ENCODE measurements around the gene BCL2L1. TPM values are rescaled to one million over a fixed set of nuclear protein-coding genes. Genes with fewer than 3 reads are reported as not detected.

The BCL2L1 gene
- polyA plus RNA-seq, 1 of the 3 experiments (the other 2 are of a cell fraction) = 99.9 TPM

DNA sequence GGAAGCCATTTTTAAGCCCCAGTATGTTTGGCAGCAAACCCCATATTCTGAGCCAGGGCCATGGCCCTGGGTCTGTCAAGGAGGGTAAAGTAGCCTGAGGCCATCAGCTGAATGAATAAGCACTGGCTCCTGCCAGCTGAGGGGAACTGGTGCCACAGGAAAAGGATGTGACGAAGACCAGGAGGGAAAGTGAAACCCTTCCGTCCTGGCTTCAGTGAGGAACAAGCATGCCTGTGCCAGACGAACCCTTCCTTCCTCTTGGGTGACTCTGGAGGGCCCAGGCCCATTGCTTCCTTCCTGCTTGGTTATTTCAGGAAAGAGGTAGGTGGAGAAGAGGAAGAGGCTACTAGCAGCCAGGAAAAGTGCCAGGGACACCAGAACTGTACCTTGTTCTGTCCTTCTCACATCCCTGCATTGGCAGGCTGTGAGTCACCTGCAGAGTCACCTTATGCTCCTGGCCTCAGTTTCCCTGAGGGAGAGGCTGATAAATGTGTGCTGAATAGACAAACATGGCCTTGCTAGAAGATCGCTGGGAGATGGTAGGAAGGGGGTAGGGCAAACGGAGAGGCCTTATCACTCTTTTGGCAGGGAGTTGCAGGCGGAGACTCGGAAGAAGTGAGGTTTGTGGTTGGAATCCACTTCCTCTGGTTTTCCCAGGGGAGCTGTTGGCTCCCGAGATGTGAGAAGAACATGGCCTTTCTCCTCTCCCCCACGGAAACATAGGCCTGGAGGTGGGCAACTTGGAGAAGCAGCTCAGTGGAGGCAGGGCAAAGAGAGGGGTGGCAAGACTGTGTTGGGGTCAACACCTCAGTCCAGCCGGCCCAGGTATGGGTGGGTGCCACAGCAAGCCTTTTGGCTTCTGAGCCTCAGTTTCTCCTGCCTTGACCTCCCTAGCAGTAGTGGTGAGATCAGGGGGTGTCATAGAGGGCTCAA is 47.5 kb downstream of the BCL2L1 start:
- Histone ChIP-seq H3K4me1 (ENCODE audit: control insufficient read depth in 1 of 2, insufficient read depth in 2 of 2, low read depth in 1 of 2, low read length in 1 of 2) (peaks cover 52 to 56% of the 10 kb centered on the region in 2 experiments; a peak in 3 of 4 replicates), H3K79me2 (ENCODE audit: insufficient read depth) (peaks cover 98% of the 10 kb centered on the region), H2AFZ (ENCODE audit: low read depth) (no peak overlapping the region), H3K4me2 (peak overlapping the region; percentile 48; the same call in 1 of the 2 replicates), H3K27me3 (ENCODE audit: insufficient read depth) (no peaks in the 10 kb centered on the region), H4K20me1 (ENCODE audit: insufficient read depth) (no peaks in the 10 kb centered on the region; the same call in 1 of the 2 replicates), H3K36me3 (replicated peaks in 1 of 2; ENCODE audit: control insufficient read depth in 1 of 2, insufficient read depth in 2 of 2, low read length in 1 of 2) (peaks cover 7 to 39% of the 10 kb centered on the region in 2 experiments), H3K4me3 (ENCODE audit: low read depth in 2 of 2, low read length in 1 of 2) (no peak overlapping the region), H3K9ac (0 out of 2 replicates have a peak overlapping the region, but pooled peaks have one; percentile 9), H3F3A (replicated peaks; ENCODE audit: insufficient read depth) (peaks cover 11% of the 10 kb centered on the region), H3K27ac (ENCODE audit: low read depth in 2 of 2, low read length in 1 of 2) (peak overlapping the region; percentile 25 to 78; a peak in 3 of 4 replicates), H3K9me3 (no peaks in the 10 kb centered on the region), H3K9me2 (no peaks in the 10 kb centered on the region)
- CTCF ChIA-PET = interaction anchor here (1.3 to 4.5 kb wide), 4 partner anchors 10 to 62 kb away, joined by 3 to 19 read pairs (median 12); no protein-coding TSS in a partner anchor
- POLR2A ChIA-PET = no interaction called here
- TF ChIP-seq RAD21 (IDR thresholded peaks at IDR 0.05; ENCODE audit: low read length) = no peak
- TF ChIP-seq RCOR1 (IDR thresholded peaks at IDR 0.05; ENCODE audit: low read length) = no peak
- TF ChIP-seq RFX5 (IDR thresholded peaks at IDR 0.05; ENCODE audit: low read length) = no peak
- TF ChIP-seq GABPA (IDR thresholded peaks at IDR 0.05; ENCODE audit: low read depth) = peak; percentile 69
- TF ChIP-seq, protein P1, sequence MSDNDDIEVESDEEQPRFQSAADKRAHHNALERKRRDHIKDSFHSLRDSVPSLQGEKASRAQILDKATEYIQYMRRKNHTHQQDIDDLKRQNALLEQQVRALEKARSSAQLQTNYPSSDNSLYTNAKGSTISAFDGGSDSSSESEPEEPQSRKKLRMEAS (IDR thresholded peaks at IDR 0.05; ENCODE audit: low read depth) = peak; percentile 50; the same call in 1 of the 2 replicates
- no peak for TF ChIP-seq SMC3 (IDR thresholded peaks at IDR 0.05; ENCODE audit: low read depth, low read length)
- TF ChIP-seq, protein P2, sequence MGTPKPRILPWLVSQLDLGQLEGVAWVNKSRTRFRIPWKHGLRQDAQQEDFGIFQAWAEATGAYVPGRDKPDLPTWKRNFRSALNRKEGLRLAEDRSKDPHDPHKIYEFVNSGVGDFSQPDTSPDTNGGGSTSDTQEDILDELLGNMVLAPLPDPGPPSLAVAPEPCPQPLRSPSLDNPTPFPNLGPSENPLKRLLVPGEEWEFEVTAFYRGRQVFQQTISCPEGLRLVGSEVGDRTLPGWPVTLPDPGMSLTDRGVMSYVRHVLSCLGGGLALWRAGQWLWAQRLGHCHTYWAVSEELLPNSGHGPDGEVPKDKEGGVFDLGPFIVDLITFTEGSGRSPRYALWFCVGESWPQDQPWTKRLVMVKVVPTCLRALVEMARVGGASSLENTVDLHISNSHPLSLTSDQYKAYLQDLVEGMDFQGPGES (IDR thresholded peaks at IDR 0.05; ENCODE audit: low read depth, low read length) = no peak
- no peak for TF ChIP-seq MXI1 (IDR thresholded peaks at IDR 0.05; ENCODE audit: low read depth, low read length)
- TF ChIP-seq NFIC (IDR thresholded peaks at IDR 0.05; ENCODE audit: borderline replicate concordance) = no peak
- TF ChIP-seq, protein P3, sequence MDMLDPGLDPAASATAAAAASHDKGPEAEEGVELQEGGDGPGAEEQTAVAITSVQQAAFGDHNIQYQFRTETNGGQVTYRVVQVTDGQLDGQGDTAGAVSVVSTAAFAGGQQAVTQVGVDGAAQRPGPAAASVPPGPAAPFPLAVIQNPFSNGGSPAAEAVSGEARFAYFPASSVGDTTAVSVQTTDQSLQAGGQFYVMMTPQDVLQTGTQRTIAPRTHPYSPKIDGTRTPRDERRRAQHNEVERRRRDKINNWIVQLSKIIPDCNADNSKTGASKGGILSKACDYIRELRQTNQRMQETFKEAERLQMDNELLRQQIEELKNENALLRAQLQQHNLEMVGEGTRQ (IDR thresholded peaks at IDR 0.05; ENCODE audit: borderline replicate concordance, low read depth, low read length) = no peak
- peak; percentile 46 for DNase-seq
- WGBS (ENCODE audit: low lambda C conversion rate) = 66% methylated on average over 9 of the region's 10 CpGs

DNA sequence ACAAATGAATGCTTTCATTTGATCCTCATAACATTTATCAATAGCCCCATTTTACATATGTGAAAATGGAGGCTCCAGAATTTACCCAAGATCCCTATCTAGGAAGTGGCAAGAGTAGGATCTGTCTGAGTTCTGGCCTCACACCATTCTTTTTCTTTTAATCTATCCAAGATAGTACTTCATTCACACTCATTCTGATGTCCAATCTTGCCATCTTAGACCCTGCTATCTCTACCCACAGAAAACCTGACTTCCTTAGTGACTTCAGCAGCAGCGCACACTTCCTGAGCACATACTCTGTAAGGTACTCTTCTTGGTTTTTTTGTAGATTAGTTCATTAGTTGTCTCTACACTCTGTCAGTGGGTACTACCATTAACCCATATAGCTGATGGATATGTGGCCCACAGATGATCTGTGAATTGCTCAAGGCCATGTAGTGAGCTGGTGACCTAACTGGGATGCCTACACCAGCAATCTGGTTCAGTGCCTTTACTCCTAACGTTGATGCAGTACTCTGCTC is 48.7 kb downstream of the BCL2L1 start:
- Histone ChIP-seq H3K4me2 (no peak overlapping the region), H3K4me3 (ENCODE audit: low read depth in 2 of 2, low read length in 1 of 2) (no peak overlapping the region), H3K9me2 (no peaks in the 10 kb centered on the region), H3K9me3 (no peaks in the 10 kb centered on the region), H2AFZ (ENCODE audit: low read depth) (no peak overlapping the region), H3K27me3 (ENCODE audit: insufficient read depth) (no peaks in the 10 kb centered on the region), H3K79me2 (ENCODE audit: insufficient read depth) (peaks cover 98% of the 10 kb centered on the region), H3K9ac (no peak overlapping the region), H3K4me1 (ENCODE audit: control insufficient read depth in 1 of 2, insufficient read depth in 2 of 2, low read depth in 1 of 2, low read length in 1 of 2) (peaks cover 46 to 52% of the 10 kb centered on the region in 2 experiments; a peak in 3 of 4 replicates), H3K27ac (ENCODE audit: low read depth in 2 of 2, low read length in 1 of 2) (peak overlapping the region in 1 of 2 experiments; percentile 25; a peak in 1 of 4 replicates), H3K36me3 (replicated peaks in 1 of 2; ENCODE audit: control insufficient read depth in 1 of 2, insufficient read depth in 2 of 2, low read length in 1 of 2) (peaks cover 7 to 47% of the 10 kb centered on the region in 2 experiments), H3F3A (replicated peaks; ENCODE audit: insufficient read depth) (peaks cover 7% of the 10 kb centered on the region), H4K20me1 (ENCODE audit: insufficient read depth) (no peaks in the 10 kb centered on the region; the same call in 1 of the 2 replicates)
- ChIA-PET CTCF (interaction anchor here (0.8 to 4.5 kb wide), 6 partner anchors 9 to 142 kb away, joined by 3 to 19 read pairs (median 8); no protein-coding TSS in a partner anchor), POLR2A (interaction anchor here (1.2 kb wide), 1 partner anchor 15 kb away, joined by 7 read pairs; no protein-coding TSS in a partner anchor)
- DNase-seq = no peak
- WGBS (ENCODE audit: low lambda C conversion rate) = 100% methylated on average over 1 of the region's 2 CpGs
- TF ChIP-seq, protein P4, sequence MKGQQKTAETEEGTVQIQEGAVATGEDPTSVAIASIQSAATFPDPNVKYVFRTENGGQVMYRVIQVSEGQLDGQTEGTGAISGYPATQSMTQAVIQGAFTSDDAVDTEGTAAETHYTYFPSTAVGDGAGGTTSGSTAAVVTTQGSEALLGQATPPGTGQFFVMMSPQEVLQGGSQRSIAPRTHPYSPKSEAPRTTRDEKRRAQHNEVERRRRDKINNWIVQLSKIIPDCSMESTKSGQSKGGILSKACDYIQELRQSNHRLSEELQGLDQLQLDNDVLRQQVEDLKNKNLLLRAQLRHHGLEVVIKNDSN (IDR thresholded peaks at IDR 0.05; ENCODE audit: borderline replicate concordance, low read depth) = no peak
- TF ChIP-seq TCF12 (IDR thresholded peaks at IDR 0.05) (no peak), FOSL2 (IDR thresholded peaks at IDR 0.05; ENCODE audit: borderline replicate concordance, low read depth) (no peak), TAF1 (IDR thresholded peaks at IDR 0.05; ENCODE audit: borderline replicate concordance, low read depth, low read length) (no peak), TEAD4 (IDR thresholded peaks at IDR 0.05; ENCODE audit: borderline replicate concordance, insufficient read depth) (no peak), SIN3A (IDR thresholded peaks at IDR 0.05; ENCODE audit: borderline replicate concordance, low read depth, low read length) (no peak), NFIC (IDR thresholded peaks at IDR 0.05; ENCODE audit: borderline replicate concordance) (no peak), ELF1 (IDR thresholded peaks at IDR 0.05) (no peak)
- TF ChIP-seq, protein P5, sequence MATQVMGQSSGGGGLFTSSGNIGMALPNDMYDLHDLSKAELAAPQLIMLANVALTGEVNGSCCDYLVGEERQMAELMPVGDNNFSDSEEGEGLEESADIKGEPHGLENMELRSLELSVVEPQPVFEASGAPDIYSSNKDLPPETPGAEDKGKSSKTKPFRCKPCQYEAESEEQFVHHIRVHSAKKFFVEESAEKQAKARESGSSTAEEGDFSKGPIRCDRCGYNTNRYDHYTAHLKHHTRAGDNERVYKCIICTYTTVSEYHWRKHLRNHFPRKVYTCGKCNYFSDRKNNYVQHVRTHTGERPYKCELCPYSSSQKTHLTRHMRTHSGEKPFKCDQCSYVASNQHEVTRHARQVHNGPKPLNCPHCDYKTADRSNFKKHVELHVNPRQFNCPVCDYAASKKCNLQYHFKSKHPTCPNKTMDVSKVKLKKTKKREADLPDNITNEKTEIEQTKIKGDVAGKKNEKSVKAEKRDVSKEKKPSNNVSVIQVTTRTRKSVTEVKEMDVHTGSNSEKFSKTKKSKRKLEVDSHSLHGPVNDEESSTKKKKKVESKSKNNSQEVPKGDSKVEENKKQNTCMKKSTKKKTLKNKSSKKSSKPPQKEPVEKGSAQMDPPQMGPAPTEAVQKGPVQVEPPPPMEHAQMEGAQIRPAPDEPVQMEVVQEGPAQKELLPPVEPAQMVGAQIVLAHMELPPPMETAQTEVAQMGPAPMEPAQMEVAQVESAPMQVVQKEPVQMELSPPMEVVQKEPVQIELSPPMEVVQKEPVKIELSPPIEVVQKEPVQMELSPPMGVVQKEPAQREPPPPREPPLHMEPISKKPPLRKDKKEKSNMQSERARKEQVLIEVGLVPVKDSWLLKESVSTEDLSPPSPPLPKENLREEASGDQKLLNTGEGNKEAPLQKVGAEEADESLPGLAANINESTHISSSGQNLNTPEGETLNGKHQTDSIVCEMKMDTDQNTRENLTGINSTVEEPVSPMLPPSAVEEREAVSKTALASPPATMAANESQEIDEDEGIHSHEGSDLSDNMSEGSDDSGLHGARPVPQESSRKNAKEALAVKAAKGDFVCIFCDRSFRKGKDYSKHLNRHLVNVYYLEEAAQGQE (IDR thresholded peaks at IDR 0.05; ENCODE audit: low read depth, low read length) = no peak

Measured in SK-N-SH (cell line).